BE2C (cell line): ENCODE data around the gene SENP7. TPM values are rescaled to one million over a fixed set of nuclear protein-coding genes. Genes with fewer than 3 reads are reported as not detected.
A peak's percentile ranks its signal among the peaks of the same experiment; 100 is the strongest.
"Not testable (repeated sequence)": the region's sequence is repeated elsewhere in the genome, so short reads cannot be mapped to it uniquely, and the experiment has no call there.

Source experiments
- DNase-seq: peaks from one replicate; pipeline ENCODE4 v3.0.0-alpha.2; 2020
- H3K27me3 ChIP-seq: fragments of 250-450 bp; sonication (Bioruptor Pico); 2 replicates; pipeline ENCODE4 v1.5.1; 2020; ENCODE audit warnings: mild to moderate bottlenecking
- H3K36me3 ChIP-seq: fragments of 250-450 bp; sonication (Bioruptor Pico); 2 replicates; pipeline ENCODE4 v1.5.1; 2020; ENCODE audit warnings: mild to moderate bottlenecking
- H3K4me1 ChIP-seq: fragments of 250-450 bp; sonication (Bioruptor Pico); 2 replicates; pipeline ENCODE4 v1.5.1; 2020
- H3K4me3 ChIP-seq: 2 replicates; pipeline ENCODE4 v1.5.1; 2011; ENCODE audit warnings: low read depth, low read length
- H3K9me3 ChIP-seq: fragments of 250-450 bp; sonication (Bioruptor Pico); 2 replicates; pipeline ENCODE4 v1.5.1; 2020
- CTCF ChIP-seq: IDR thresholded peaks from 2 replicates; pipeline ENCODE4 v1.5.1; 2012; ENCODE audit warnings: mild to moderate bottlenecking, low read depth, low read length
- polyA plus RNA-seq: library from polyadenylated mRNA; unstranded; fragments of >200 nt; gene quantifications from one replicate; pipeline ENCODE4 v1.2.1, GENCODE V29; 2012; ENCODE audit warnings: low read depth, missing spikeins; ENCODE audit not compliant: insufficient read length, insufficient read depth

SENP7 gene
- 4.4 TPM for polyA plus RNA-seq

- H3K9me3 ChIP-seq, result no peaks in the 10 kb centered on the region
- H3K4me3 ChIP-seq, result peak within 1 kb of the TSS; percentile 97
- no peak for TF ChIP-seq CTCF
- no peaks in the 10 kb centered on the region for H3K36me3 ChIP-seq
- no peaks in the 10 kb centered on the region; the same call in 1 of the 2 replicates for H3K4me1 ChIP-seq
- peak; percentile 85 for DNase-seq
- H3K27me3 ChIP-seq, result peaks cover 16% of the 10 kb centered on the region
Observed at GRCh38 chr3:101512646-101513418, at the start of gene SENP7. Gene SENP7, minus strand, starts transcription at chr3:101513212. Its CDS starts 82 bp downstream, at chr3:101513130.

- Histone ChIP-seq H3K27me3 (0 out of 2 replicates have a peak, but pooled peaks cover 4% of the 10 kb centered on the region), H3K9me3 (no peaks in the 10 kb centered on the region), H3K4me1 (peaks cover 2% of the 10 kb centered on the region; the same call in 1 of the 2 replicates), H3K36me3 (peaks cover 22% of the 10 kb centered on the region), H3K4me3 (peak within 1 kb of the TSS; percentile 99)
- no peak for TF ChIP-seq CTCF
- DNase-seq, result peak; percentile 91
Observed at GRCh38 chr3:101561630-101562328, 48.8 kb upstream of the SENP7 start, which contains the start of gene TRMT10C. Gene TRMT10C, plus strand, starts transcription at chr3:101561868. Its CDS starts 2,914 bp downstream, at chr3:101564782.

GRCh38 chr3:101556064-101556463, 43.1 kb upstream of the SENP7 start:
- H3K27me3 ChIP-seq, result 0 out of 2 replicates have a peak, but pooled peaks cover 4% of the 10 kb centered on the region
- H3K4me1 ChIP-seq, result no peaks in the 10 kb centered on the region; the same call in 1 of the 2 replicates
- DNase-seq, result no peak
- no peak for TF ChIP-seq CTCF
- no peaks in the 10 kb centered on the region for H3K9me3 ChIP-seq
- H3K36me3 ChIP-seq, result no peaks in the 10 kb centered on the region
- no peak overlapping the region for H3K4me3 ChIP-seq

- not testable (repeated sequence) for H3K9me3 ChIP-seq, H3K4me1 ChIP-seq, H3K27me3 ChIP-seq, H3K36me3 ChIP-seq, DNase-seq, H3K4me3 ChIP-seq
Observed at GRCh38 chr3:101553381-101553780, 40.4 kb upstream of the SENP7 start.

- H3K4me3 ChIP-seq, DNase-seq, H3K4me1 ChIP-seq, H3K9me3 ChIP-seq, H3K27me3 ChIP-seq, H3K36me3 ChIP-seq: not testable (repeated sequence)
Observed at GRCh38 chr3:101551359-101552081, 38.5 kb upstream of the SENP7 start.

- DNase-seq, result no peak
- no peak for TF ChIP-seq CTCF
- H3K4me1 ChIP-seq, result no peaks in the 10 kb centered on the region
- no peaks in the 10 kb centered on the region for H3K27me3 ChIP-seq
- H3K4me3 ChIP-seq, result no peak overlapping the region
- H3K9me3 ChIP-seq, result no peaks in the 10 kb centered on the region; the same call in none of the 2 replicates
- no peaks in the 10 kb centered on the region for H3K36me3 ChIP-seq
Observed at GRCh38 chr3:101549473-101549872, 36.5 kb upstream of the SENP7 start.
